ENCODE data around the gene KCNG2. TPM values are rescaled to one million over a fixed set of nuclear protein-coding genes. Genes with fewer than 3 reads are reported as not detected.

Gene KCNG2
- total and polyA plus RNA-seq, 2 of the 8 experiments (the other 6 are each of a cell fraction or from before 2014, with no cell fraction given), result 0.19 to 0.74 TPM

DNA sequence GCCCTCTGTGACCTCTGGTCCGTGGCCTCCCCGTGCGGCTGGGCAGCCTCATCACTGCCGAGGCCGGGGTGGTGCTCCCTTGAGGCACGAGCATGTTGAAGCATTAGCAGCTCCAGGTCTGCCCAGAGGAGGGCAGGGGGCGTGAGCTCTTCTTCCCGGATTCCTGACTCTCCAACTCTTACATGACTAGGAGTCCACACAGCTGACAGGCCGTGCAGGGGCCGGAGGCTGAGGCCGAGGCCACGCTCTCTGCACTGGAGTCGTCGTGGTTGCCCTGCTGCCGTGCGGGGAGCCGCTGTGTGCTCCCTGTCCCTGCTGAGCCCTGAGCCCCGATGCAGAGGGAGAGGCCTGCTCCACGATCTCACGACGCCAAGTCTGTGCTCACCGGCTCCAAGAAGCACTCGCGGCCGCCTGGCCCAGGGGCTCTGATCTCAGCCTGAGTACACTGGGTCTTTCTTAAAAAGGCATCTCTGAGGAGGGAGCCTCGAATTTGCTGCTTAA is 19.4 kb upstream of the KCNG2 start:
- FAIRE-seq (no peak), DNase-seq (ENCODE audit: low read depth in 1 of 2, low spot score in 2 of 2) (peak in 1 of 2 experiments; percentile 41)
- no peak overlapping the region for H2AK5ac ChIP-seq (ENCODE audit: low read depth, low read length)
- no peak overlapping the region for H3K9ac ChIP-seq (replicated peaks in 1 of 4; ENCODE audit: extremely low read depth in 1 of 4, low read depth in 3 of 4, low read length in 3 of 4)
- H4K8ac ChIP-seq (ENCODE audit: extremely low read depth, insufficient read depth, low read length), result no peak overlapping the region
- no peak overlapping the region for H3K4me2 ChIP-seq (ENCODE audit: insufficient read depth in 1 of 2, low read depth in 2 of 2, low read length in 2 of 2)
- no peaks in the 10 kb centered on the region for H3K36me3 ChIP-seq (ENCODE audit: control insufficient read depth in 2 of 4, insufficient read depth in 4 of 4, low read length in 3 of 4)
- no peak overlapping the region for H2BK12ac ChIP-seq (ENCODE audit: low read depth, low read length)
- 0 out of 2 replicates have a peak, but pooled peaks cover 2% of the 10 kb centered on the region for H3K23me2 ChIP-seq (ENCODE audit: low read depth, low read length)
- CTCF ChIA-PET (ENCODE audit: partially characterized antibody), result interaction anchor here (1.0 to 1.5 kb wide), 3 partner anchors 9 to 32 kb away, joined by 3 to 6 read pairs (median 4); no protein-coding TSS in a partner anchor
- POLR2A ChIA-PET (ENCODE audit: partially characterized antibody), result interaction anchor here (1.6 kb wide), 1 partner anchor 257 kb away, joined by 3 read pairs; the partner anchor contains the start of gene RBFA
- no peak overlapping the region for H3K14ac ChIP-seq (ENCODE audit: insufficient read length)
- no peak overlapping the region for H2BK5ac ChIP-seq (ENCODE audit: low read depth, low read length)
- H3K18ac ChIP-seq (ENCODE audit: extremely low read depth, low read length), result no peak overlapping the region
- H4K20me1 ChIP-seq (replicated peaks in 1 of 2; ENCODE audit: control insufficient read depth in 1 of 2, insufficient read depth in 2 of 2, low read length in 2 of 2), result no peaks in the 10 kb centered on the region
- H3K4ac ChIP-seq (replicated peaks; ENCODE audit: insufficient read length, low read depth, low read length), result no peak overlapping the region
- no peak for TF ChIP-seq CEBPB (IDR thresholded peaks at IDR 0.05; ENCODE audit: low read depth, low read length)
- TF ChIP-seq KDM5A (IDR thresholded peaks at IDR 0.05; ENCODE audit: low read length), result no peak
- no peak for TF ChIP-seq TBP (IDR thresholded peaks at IDR 0.05; ENCODE audit: low read depth, low read length)
- TF ChIP-seq, protein P1, sequence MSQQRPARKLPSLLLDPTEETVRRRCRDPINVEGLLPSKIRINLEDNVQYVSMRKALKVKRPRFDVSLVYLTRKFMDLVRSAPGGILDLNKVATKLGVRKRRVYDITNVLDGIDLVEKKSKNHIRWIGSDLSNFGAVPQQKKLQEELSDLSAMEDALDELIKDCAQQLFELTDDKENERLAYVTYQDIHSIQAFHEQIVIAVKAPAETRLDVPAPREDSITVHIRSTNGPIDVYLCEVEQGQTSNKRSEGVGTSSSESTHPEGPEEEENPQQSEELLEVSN (IDR thresholded peaks at IDR 0.05), result no peak
- no peak for TF ChIP-seq CBX5 (IDR thresholded peaks at IDR 0.05; ENCODE audit: low read depth, low read length)
- TF ChIP-seq PHF8 (conservative IDR thresholded peaks at IDR 0.05; ENCODE audit: low read depth, low read length), result no peak
- no peak for TF ChIP-seq CHD2 (IDR thresholded peaks at IDR 0.05; ENCODE audit: low read length)
- TF ChIP-seq SP4 (IDR thresholded peaks at IDR 0.05; ENCODE audit: low read length), result no peak
- TF ChIP-seq GTF2F1 (IDR thresholded peaks at IDR 0.05; ENCODE audit: borderline replicate concordance, low read depth, low read length), result no peak
- TF ChIP-seq ASH2L (IDR thresholded peaks at IDR 0.05; ENCODE audit: low read length), result no peak
- H3K4me3 ChIP-seq (ENCODE audit: extremely low read depth in 1 of 4, insufficient read depth in 2 of 4, low read depth in 3 of 4, low read length in 4 of 4), result no peak overlapping the region
- H4K5ac ChIP-seq (ENCODE audit: insufficient read length, low read depth, low read length), result no peak overlapping the region
- no peaks in the 10 kb centered on the region for H3K4me1 ChIP-seq (replicated peaks in 1 of 4; ENCODE audit: control insufficient read depth in 3 of 4, insufficient read depth in 4 of 4, low read length in 3 of 4)
- no peak overlapping the region for H4K91ac ChIP-seq (replicated peaks; ENCODE audit: insufficient read length, low read length)
- no peaks in the 10 kb centered on the region; a peak in 1 of 7 replicates for H3K27me3 ChIP-seq (replicated peaks in 1 of 4; ENCODE audit: control insufficient read depth in 3 of 4, extremely low read depth in 1 of 4, insufficient read depth in 3 of 4, low read length in 3 of 4)
- no peak overlapping the region for H2BK120ac ChIP-seq (replicated peaks; ENCODE audit: low read depth, low read length)
- H3K9me3 ChIP-seq (ENCODE audit: insufficient read depth in 2 of 2, low read depth in 1 of 2, low read length in 1 of 2), result no peaks in the 10 kb centered on the region
- H3K79me2 ChIP-seq (ENCODE audit: control insufficient read depth in 1 of 2, insufficient read depth in 2 of 2, low read length in 2 of 2), result no peaks in the 10 kb centered on the region
- H2BK15ac ChIP-seq (ENCODE audit: low read length), result no peak overlapping the region
- no peak overlapping the region for H2BK20ac ChIP-seq (ENCODE audit: low read length)
- H2AFZ ChIP-seq (ENCODE audit: low read length), result no peak overlapping the region
- no peak overlapping the region for H3K56ac ChIP-seq (replicated peaks; ENCODE audit: insufficient read length, low read depth, low read length)
- H3K27ac ChIP-seq (ENCODE audit: low read depth, low read length), result no peak overlapping the region
- WGBS, 2 experiments (ENCODE audit: extremely low coverage in 1 of 2, insufficient coverage in 1 of 2, insufficient read length in 1 of 2, insufficient replicate concordance in 2 of 2, low coverage in 1 of 2, low lambda C conversion rate in 2 of 2, missing lambda C conversion rate in 1 of 2), result 87% methylated on average over 19 of the region's 26 CpGs; no CpG with 5 or more reads in 1 of the 2 experiments
- no peak overlapping the region for H3K23ac ChIP-seq (ENCODE audit: insufficient read length)
- no peaks in the 10 kb centered on the region; the same call in 1 of the 2 replicates for H3K79me1 ChIP-seq (ENCODE audit: low read depth, low read length)

Data from H1 (cell line).